HG03095 (cell line): ENCODE results near the gene SMARCB1.
"Not testable (repeated sequence)": the region's sequence is repeated elsewhere in the genome, so short reads cannot be mapped to it uniquely, and the experiment has no call there.

ENCODE experiments used
- ATAC-seq: cut with Tn5 transposase; IDR thresholded peaks from one replicate; pipeline ENCODE4 v1.9.1; 2021; ENCODE audit warnings: moderate library complexity; ENCODE audit not compliant: unreplicated experiment

The SMARCB1 gene

GRCh38 chr22:23841736-23842445, 55.1 kb downstream of the SMARCB1 start:
- no peak for ATAC-seq

GRCh38 chr22:23842599-23842998, 55.8 kb downstream of the SMARCB1 start:
- no peak for ATAC-seq

- no peak for ATAC-seq
Measured at GRCh38 chr22:23844739-23845202, 58.0 kb downstream of the SMARCB1 start.

GRCh38 chr22:23845265-23846080, 58.7 kb downstream of the SMARCB1 start:
- ATAC-seq = no peak

DNA sequence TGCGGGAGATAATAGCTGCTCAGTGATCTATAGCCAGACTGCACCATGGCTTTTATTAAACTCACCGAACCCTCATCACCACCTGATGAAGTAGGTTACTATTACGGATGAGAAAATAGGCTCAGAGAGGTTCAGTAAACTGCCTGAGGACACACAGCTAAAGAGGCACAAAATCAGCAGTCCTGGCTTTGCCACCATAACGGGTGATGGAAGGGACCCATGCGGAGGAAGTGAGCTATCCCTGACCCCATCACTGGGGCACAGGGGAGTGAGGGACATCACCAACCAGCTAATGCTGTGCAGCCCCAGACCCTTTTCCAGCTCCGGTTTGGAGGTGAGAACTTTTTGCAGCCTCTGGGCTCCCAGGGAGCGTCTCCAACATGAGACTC, 59.3 kb downstream of the SMARCB1 start:
- ATAC-seq = no peak

- no peak for ATAC-seq
Measured at GRCh38 chr22:23847310-23847920, 60.6 kb downstream of the SMARCB1 start.

DNA sequence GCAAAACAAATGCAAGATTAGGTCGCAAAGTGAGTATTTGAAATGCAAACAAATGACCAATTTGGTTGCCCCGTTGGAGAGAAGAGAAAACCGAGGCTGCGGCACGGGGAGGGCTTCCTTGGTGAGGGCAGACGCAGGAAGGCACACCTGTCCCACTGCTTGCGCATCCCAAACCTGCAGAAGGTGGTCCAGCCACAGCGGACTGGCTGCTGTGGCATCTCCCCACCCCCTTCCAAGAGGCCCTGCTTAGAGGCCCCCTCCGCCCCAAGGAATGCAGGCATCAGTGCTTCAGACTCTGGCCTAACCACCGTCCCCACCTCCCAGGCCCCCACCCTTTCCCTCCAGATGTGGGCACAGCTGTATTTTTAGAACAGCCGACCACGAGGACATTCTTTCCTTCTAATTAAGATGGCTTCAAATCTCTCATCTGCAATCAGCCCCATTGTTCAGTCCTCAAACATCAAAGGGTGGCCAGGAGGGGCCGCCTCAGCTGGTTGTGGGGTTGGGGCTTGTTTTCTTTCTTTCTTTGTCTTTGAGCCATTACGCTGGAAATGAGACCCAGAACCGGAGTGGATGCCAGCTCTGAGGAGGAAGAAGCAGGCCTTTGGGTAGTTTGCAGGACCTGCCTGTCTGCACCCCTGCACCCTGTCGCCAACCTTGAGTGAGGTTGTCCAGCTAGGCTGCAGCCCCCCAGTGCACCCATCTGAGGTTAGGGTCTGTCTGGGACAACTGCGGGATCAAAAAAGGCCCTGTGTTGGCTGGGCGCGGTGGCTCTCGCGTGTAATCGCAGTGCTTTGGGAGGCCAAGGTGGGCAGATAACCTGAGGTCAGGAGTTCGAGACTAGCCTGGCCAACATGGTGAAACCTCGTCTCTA, 61.5 kb downstream of the SMARCB1 start:
- no peak for ATAC-seq

DNA sequence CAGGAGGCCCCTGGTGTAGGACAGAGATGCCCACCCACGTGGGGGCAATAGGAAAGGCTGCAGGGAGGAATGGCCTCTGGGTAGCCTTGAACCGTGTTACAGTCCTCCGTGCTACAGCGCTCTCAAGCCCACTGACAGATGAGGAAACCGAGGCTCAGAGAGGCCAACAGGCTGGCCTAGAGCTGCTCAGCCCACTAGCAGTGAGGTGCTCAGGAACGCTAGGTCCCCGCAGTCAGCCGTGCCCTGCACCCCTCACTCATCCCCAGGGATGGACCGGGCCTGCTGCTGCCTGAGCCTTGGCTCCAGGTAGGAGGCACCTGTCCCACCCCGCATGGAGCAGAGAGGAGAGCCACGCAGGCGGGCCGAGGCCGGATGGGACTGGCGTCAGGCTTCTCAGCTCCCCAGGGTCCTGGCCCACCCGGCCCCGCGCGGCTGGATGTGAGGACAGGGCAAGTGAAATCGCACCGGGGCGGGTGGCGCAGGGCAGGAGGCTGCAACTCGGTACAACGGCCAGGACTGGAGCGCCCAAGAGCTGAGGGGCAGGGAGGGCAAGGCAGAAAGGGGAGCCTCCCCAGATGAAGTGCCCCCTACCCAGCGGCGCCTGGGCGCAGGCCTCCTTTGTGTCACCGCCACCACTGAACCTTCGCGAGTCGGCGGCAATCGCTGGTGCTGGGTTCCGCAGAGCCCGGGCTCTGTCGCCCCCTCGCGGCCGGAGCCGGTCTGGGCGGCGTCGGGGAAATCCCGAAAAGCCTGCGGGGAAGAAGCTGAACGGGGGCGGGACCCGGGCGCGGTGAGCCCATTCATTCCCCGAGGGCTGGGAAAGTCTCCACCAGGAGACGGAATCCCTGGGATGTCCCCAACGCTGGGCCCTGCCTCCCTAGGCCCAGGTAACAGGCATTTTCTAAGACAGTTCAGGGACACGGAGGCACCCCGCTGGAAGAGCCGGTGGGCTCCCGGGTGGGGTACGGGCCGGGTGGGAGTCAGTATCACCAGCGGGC, 62.5 kb downstream of the SMARCB1 start:
- ATAC-seq = no peak

GRCh38 chr22:23850136-23850611, 63.4 kb downstream of the SMARCB1 start:
- peak; percentile 44 for ATAC-seq

- ATAC-seq = peak; percentile 47
Measured at GRCh38 chr22:23856721-23857605, 70.2 kb downstream of the SMARCB1 start.

- peak; percentile 83 for ATAC-seq
Measured at GRCh38 chr22:23857606-23858483, 71.1 kb downstream of the SMARCB1 start, which contains the start of gene SLC2A11. TSS of gene SLC2A11 (plus strand) at chr22:23857875. CDS start at chr22:23858000, 125 bp downstream.

- no peak for ATAC-seq
Measured at GRCh38 chr22:23858484-23858815, 71.7 kb downstream of the SMARCB1 start.

- no peak for ATAC-seq
Measured at GRCh38 chr22:23859201-23859600, 72.4 kb downstream of the SMARCB1 start.

DNA sequence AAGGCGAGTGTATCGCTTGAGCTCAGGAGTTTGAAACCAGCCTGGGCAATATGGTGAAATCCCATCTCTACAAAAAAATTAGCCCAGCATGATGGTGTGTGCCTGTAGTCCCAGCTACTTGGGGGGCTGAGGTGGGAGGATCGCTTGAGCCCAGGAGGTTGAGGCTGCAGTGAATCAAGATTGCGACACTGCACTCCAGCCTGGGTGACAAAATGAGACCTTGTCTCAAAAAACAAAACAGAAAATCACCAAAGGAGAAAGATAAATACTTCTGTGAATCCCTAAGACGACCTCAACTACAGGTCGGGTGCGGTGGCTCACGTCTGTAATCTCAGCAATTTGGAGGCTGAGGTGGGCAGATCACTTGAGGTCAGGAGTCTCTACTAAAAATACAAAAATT, 73.4 kb downstream of the SMARCB1 start:
- not testable (repeated sequence) for ATAC-seq

GRCh38 chr22:23862103-23862502, 75.3 kb downstream of the SMARCB1 start:
- no peak for ATAC-seq

DNA sequence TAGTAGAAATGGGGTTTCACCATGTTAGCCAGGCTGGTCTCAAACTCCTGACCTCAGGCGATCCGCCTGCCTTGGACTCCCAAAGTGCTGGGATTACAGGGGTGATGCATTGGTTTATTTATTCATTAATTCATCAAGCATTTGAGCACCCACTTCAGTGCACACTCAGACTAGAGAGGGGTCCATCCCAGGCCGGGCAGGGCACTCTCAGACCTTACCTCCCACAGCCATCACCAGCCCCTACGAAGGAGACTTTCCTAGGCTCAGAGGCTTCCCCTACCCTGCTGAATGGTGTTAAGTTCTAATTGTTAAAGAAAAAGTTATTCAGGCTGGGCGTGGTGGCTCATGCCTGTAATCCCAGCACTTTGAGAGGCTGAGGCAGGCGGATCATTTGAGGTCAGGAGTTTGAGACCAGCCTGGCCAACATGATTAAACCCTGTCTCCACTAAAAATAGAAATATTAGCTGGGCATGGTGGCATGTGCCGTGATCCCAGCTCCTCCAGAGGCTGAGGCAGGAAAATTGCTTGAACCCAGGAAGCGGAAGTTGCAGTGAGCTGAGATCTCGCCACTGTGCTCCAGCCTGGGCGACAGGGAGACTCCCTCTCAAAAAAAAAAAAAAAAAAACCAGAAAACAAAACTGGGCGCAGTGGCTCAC, 77.9 kb downstream of the SMARCB1 start:
- ATAC-seq = not testable (repeated sequence)

DNA sequence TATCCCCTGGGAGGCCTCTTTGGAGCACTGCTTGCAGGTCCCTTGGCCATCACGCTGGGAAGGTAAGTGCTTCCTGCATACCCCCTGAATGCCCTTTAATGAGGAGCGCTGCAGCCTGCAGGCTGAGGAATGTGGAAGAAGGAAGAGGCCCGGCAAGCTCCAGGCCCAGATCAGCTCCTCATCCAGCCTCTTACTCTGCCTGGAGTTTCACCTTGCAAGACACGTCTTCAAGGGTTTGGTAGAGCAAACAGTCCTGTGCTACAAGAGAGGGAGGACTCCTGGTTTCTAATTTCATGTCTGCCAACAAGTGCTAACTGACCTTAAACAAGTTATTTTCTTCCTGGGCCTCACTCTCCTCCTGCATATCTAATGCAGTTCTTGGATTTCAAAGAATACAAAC, 81.8 kb downstream of the SMARCB1 start:
- ATAC-seq = no peak
